ENCODE results near the gene NEU4.

DNA sequence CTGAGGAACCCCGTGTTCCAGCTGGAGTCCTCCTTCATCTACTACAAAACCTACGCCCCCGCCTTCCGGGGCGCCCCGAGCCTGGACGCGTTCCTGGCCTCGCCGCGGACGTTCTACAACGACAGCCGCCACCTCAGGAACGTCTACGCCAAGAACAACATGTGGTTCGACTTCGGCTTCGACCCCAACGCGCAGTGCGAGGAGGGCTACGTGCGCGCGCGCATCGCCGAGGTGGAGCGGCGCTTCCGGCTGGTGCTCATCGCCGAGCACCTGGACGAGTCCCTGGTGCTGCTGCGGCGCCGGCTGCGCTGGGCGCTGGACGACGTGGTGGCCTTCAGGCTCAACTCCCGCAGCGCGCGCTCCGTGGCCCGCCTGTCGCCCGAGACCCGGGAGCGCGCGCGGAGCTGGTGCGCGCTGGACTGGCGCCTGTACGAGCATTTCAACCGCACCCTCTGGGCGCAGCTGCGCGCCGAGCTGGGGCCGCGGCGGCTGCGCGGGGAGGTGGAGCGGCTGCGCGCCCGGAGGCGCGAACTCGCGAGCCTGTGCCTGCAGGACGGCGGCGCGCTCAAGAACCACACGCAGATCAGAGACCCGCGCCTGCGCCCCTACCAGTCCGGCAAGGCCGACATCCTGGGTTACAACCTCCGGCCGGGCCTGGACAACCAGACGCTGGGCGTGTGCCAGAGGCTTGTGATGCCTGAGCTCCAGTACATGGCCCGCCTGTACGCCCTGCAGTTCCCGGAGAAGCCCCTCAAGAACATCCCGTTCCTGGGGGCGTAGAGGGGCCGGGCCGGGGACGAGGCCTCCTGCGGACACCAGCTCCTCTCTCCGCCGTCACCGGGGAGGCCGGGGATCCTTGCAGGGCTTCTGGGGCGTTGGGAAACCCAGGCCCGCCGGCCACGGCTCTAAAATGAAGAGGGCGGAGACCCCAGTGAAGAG, 5.3 kb upstream of the NEU4 start:
- TF ChIP-seq POLR2AphosphoS5 (IDR thresholded peaks at IDR 0.05; ENCODE audit: low read depth, low read length), result no peak
- no peak for TF ChIP-seq TAF1 (IDR thresholded peaks at IDR 0.05; ENCODE audit: borderline replicate concordance, insufficient read depth, low read length)
- TF ChIP-seq, protein P1, sequence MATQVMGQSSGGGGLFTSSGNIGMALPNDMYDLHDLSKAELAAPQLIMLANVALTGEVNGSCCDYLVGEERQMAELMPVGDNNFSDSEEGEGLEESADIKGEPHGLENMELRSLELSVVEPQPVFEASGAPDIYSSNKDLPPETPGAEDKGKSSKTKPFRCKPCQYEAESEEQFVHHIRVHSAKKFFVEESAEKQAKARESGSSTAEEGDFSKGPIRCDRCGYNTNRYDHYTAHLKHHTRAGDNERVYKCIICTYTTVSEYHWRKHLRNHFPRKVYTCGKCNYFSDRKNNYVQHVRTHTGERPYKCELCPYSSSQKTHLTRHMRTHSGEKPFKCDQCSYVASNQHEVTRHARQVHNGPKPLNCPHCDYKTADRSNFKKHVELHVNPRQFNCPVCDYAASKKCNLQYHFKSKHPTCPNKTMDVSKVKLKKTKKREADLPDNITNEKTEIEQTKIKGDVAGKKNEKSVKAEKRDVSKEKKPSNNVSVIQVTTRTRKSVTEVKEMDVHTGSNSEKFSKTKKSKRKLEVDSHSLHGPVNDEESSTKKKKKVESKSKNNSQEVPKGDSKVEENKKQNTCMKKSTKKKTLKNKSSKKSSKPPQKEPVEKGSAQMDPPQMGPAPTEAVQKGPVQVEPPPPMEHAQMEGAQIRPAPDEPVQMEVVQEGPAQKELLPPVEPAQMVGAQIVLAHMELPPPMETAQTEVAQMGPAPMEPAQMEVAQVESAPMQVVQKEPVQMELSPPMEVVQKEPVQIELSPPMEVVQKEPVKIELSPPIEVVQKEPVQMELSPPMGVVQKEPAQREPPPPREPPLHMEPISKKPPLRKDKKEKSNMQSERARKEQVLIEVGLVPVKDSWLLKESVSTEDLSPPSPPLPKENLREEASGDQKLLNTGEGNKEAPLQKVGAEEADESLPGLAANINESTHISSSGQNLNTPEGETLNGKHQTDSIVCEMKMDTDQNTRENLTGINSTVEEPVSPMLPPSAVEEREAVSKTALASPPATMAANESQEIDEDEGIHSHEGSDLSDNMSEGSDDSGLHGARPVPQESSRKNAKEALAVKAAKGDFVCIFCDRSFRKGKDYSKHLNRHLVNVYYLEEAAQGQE (IDR thresholded peaks at IDR 0.05; ENCODE audit: insufficient read depth in 1 of 2, low read depth in 2 of 2, low read length in 2 of 2), result no peak

Measured in PFSK-1 (cell line).